ENCODE measurements around the gene ANLN. TPM values are rescaled to one million over a fixed set of nuclear protein-coding genes. Genes with fewer than 3 reads are reported as not detected.
A peak's percentile ranks its signal among the peaks of the same experiment; 100 is the strongest.

The ANLN gene
- total RNA-seq, 1 donor from 2014 or later: 18.4 TPM

DNA sequence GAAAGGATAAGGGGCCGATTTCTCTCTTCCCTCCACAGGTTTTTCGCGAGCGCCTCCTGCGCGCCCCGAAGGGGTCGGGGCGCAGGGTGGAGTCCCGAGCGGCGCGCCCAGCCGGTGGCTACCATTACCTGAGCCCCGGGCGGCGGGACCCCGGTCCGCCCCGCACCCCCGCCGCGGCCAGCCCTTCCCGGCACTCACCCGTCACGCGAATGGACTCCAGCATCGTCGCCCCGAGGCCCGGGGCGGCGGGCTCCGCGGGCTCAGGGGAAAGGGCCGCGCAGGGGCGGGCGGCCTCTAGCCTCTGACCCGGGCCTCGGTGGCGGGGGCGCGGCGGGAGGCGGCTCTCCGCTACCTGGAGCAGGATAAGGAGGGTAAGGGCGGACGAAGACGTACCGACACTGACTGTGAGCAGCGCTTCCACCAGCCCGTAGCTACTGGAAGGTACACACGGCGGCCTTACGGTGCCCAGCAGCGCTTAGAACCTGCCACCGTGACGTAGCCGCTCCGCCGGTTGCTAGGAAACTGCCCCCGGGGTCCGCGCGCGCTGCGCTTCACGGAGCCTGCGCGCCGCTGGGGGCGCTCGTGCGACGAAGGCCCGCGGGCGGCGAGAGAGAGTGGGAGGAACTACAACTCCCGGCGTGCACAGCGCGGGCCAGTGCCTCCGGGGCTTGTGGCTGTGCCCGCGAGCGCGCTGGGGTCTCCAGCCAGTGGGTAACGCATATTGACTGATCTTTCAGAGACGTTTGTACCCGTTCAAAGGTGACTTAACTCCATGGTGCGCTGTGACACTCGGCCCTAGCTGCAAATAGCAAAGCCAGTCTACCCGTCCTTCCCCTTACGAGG, 22.7 kb upstream of the ANLN start:
- TF ChIP-seq, protein P1, sequence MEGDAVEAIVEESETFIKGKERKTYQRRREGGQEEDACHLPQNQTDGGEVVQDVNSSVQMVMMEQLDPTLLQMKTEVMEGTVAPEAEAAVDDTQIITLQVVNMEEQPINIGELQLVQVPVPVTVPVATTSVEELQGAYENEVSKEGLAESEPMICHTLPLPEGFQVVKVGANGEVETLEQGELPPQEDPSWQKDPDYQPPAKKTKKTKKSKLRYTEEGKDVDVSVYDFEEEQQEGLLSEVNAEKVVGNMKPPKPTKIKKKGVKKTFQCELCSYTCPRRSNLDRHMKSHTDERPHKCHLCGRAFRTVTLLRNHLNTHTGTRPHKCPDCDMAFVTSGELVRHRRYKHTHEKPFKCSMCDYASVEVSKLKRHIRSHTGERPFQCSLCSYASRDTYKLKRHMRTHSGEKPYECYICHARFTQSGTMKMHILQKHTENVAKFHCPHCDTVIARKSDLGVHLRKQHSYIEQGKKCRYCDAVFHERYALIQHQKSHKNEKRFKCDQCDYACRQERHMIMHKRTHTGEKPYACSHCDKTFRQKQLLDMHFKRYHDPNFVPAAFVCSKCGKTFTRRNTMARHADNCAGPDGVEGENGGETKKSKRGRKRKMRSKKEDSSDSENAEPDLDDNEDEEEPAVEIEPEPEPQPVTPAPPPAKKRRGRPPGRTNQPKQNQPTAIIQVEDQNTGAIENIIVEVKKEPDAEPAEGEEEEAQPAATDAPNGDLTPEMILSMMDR (IDR thresholded peaks at IDR 0.05; ENCODE audit: partially characterized antibody, unreplicated experiment): peak; percentile 94
- Mint-ChIP-seq H3K4me1 (ENCODE audit: low read depth, unreplicated experiment) (no peaks in the 10 kb centered on the region), H3K4me3 (ENCODE audit: unreplicated experiment) (peak overlapping the region; percentile 90), H3K9me3 (ENCODE audit: unreplicated experiment) (peaks cover 1% of the 10 kb centered on the region), H3K27ac (ENCODE audit: unreplicated experiment) (peak overlapping the region; percentile 79), H3K27me3 (ENCODE audit: unreplicated experiment) (peaks cover 3% of the 10 kb centered on the region), H3K36me3 (ENCODE audit: unreplicated experiment) (no peaks in the 10 kb centered on the region)
- peak; percentile 95 for DNase-seq

DNA sequence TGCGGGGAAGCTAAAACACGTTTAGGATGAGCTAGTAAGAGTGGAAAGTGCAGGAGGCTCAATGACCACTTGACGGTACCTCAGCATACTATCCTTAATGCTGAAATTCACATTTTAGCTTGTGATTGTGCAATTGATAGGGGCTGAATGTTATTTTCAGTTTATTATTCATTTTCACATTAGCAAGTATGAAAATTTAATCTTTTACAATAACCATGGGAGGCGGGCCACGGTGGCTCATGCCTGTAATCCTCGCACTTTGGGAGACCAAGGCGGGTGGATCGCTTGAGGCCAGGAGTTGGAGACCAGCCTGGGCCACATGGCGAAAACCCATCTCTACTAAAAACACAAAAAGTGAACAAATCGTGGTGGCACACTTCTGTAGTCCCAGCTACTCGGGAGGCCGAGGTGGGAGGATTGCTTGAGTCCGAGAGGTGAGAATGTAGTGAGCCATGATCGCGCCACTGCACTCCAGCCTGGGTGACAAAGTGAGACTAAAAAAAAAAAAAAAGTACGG, 22.0 kb upstream of the ANLN start:
- Mint-ChIP-seq H3K9me3 (ENCODE audit: unreplicated experiment) (peaks cover 1% of the 10 kb centered on the region), H3K4me1 (ENCODE audit: low read depth, unreplicated experiment) (no peaks in the 10 kb centered on the region), H3K27me3 (ENCODE audit: unreplicated experiment) (peaks cover under 1% of the 10 kb centered on the region), H3K4me3 (ENCODE audit: unreplicated experiment) (peak overlapping the region; percentile 86), H3K36me3 (ENCODE audit: unreplicated experiment) (no peaks in the 10 kb centered on the region), H3K27ac (ENCODE audit: unreplicated experiment) (peak overlapping the region; percentile 69)
- no peak for DNase-seq
- TF ChIP-seq, protein P1 (IDR thresholded peaks at IDR 0.05; ENCODE audit: partially characterized antibody, unreplicated experiment): no peak

DNA sequence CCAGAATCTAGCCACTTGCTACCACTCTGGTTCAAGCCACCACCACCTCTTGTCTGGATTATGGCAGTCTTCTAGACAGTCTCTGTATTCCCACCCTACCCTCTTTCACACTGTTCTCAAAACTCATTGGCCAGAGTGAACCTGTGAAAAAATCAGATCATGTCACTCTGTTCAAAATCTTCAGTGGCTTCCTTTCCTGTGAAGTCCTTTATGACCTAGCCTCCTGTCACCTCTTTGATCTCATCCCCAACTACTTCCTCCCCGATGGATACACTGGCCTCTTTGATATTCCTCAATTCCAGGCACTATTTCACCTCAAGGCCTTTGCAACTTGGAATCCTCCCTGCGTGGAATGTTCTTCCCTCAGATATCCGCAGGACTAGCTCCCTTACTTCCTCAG, 21.2 kb upstream of the ANLN start:
- Mint-ChIP-seq H3K4me3 (ENCODE audit: unreplicated experiment) (peak overlapping the region; percentile 11), H3K27me3 (ENCODE audit: unreplicated experiment) (no peaks in the 10 kb centered on the region), H3K4me1 (ENCODE audit: low read depth, unreplicated experiment) (no peaks in the 10 kb centered on the region), H3K36me3 (ENCODE audit: unreplicated experiment) (no peaks in the 10 kb centered on the region), H3K27ac (ENCODE audit: unreplicated experiment) (peak overlapping the region; percentile 10), H3K9me3 (ENCODE audit: unreplicated experiment) (peaks cover 1% of the 10 kb centered on the region)
- DNase-seq: no peak
- TF ChIP-seq, protein P1 (IDR thresholded peaks at IDR 0.05; ENCODE audit: partially characterized antibody, unreplicated experiment): no peak

DNA sequence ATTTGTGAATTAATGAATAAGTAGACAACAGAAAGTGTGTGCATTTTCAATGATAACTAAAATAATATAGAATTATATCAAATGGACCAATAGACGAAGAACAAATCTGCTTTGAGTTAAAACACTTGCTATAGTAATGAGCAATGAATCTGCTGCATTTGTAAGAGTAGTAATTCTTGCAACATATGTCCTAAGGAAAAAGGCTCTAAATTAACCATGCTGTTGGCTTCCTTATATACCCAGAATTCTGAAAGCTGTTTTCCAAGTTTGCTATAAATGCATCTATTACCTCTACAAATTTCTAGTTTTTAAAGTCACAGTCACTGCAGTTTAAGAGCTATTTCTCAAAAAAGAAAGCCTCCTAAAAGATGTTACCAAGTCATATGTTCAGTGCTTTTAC, 20.5 kb upstream of the ANLN start:
- H3K4me1 Mint-ChIP-seq (ENCODE audit: low read depth, unreplicated experiment): no peaks in the 10 kb centered on the region
- TF ChIP-seq, protein P1 (IDR thresholded peaks at IDR 0.05; ENCODE audit: partially characterized antibody, unreplicated experiment): no peak
- no peak overlapping the region for H3K27ac Mint-ChIP-seq (ENCODE audit: unreplicated experiment)
- H3K4me3 Mint-ChIP-seq (ENCODE audit: unreplicated experiment): no peak overlapping the region
- H3K9me3 Mint-ChIP-seq (ENCODE audit: unreplicated experiment): peaks cover 1% of the 10 kb centered on the region
- DNase-seq: no peak
- no peaks in the 10 kb centered on the region for H3K27me3 Mint-ChIP-seq (ENCODE audit: unreplicated experiment)
- no peaks in the 10 kb centered on the region for H3K36me3 Mint-ChIP-seq (ENCODE audit: unreplicated experiment)

DNA sequence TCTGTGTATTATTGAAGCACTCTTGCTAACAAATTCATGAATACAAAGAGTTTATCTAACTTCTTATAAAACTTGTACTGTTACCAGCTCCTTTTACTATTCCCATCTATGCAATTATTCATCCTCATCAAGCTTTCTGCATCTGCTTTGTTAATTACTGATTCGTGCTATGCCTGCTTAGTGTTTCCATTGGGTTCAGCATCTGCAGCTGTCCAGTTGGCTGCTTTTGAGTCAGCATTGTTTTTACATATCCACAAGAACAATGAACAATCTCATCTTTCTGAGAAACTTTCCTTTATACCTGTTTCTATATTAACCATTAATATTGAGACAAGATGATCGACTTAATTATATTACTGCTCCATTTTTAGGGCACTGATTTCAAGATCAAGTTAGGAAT, 19.6 kb upstream of the ANLN start:
- H3K4me3 Mint-ChIP-seq (ENCODE audit: unreplicated experiment): no peak overlapping the region
- peaks cover 1% of the 10 kb centered on the region for H3K9me3 Mint-ChIP-seq (ENCODE audit: unreplicated experiment)
- no peak for DNase-seq
- H3K36me3 Mint-ChIP-seq (ENCODE audit: unreplicated experiment): no peaks in the 10 kb centered on the region
- H3K4me1 Mint-ChIP-seq (ENCODE audit: low read depth, unreplicated experiment): no peaks in the 10 kb centered on the region
- no peaks in the 10 kb centered on the region for H3K27me3 Mint-ChIP-seq (ENCODE audit: unreplicated experiment)
- H3K27ac Mint-ChIP-seq (ENCODE audit: unreplicated experiment): no peak overlapping the region
- TF ChIP-seq, protein P1 (IDR thresholded peaks at IDR 0.05; ENCODE audit: partially characterized antibody, unreplicated experiment): no peak

Measured in glutamatergic neuron (in vitro differentiated cells).